Umbilical cord (tissue), 2 donors: ENCODE measurements around the gene COMTD1. TPM values are rescaled to one million over a fixed set of nuclear protein-coding genes. Genes with fewer than 3 reads are reported as not detected.
"Not testable (repeated sequence)": the region's sequence is repeated elsewhere in the genome, so short reads cannot be mapped to it uniquely, and the experiment has no call there.

Experiments used
- DNase-seq: peaks from one replicate; pipeline ENCODE4 v3.0.0-alpha.2; 2015; ENCODE audit warnings: low spot score
- total RNA-seq: library from RNA; depleted of rRNA; stranded (reverse); fragments of >200 nt; gene quantifications from one replicate; pipeline ENCODE4 v1.2.3, GENCODE V29; 2014; ENCODE audit warnings: low replicate concordance; ENCODE audit not compliant: insufficient read depth

Gene COMTD1
- total RNA-seq, 1 donor from 2014 or later: 15.9 TPM

- peak; percentile 57 for DNase-seq
Observed at GRCh38 chr10:75195035-75195763, 40.6 kb downstream of the COMTD1 start.

GRCh38 chr10:75194625-75195024 lies 41.1 kb downstream of the COMTD1 start:
- not testable (repeated sequence) for DNase-seq

- DNase-seq: peak; percentile 88
Observed at GRCh38 chr10:75191821-75192568, 43.8 kb downstream of the COMTD1 start.

GRCh38 chr10:75189266-75190096 lies 46.3 kb downstream of the COMTD1 start:
- DNase-seq: no peak

- DNase-seq: not testable (repeated sequence)
Observed at GRCh38 chr10:75188522-75188921, 47.2 kb downstream of the COMTD1 start.

- DNase-seq: peak; percentile 64
Observed at GRCh38 chr10:75187961-75188426, 47.8 kb downstream of the COMTD1 start.

- no peak for DNase-seq
Observed at GRCh38 chr10:75186310-75186709, 49.4 kb downstream of the COMTD1 start.

Other genes with a start within 250 kb of the COMTD1 start
- 39.5 TPM for gene SAMD8, start 124.3 kb downstream of the COMTD1 start, total RNA-seq
- gene VDAC2, start 25.2 kb downstream of the COMTD1 start, total RNA-seq: 77.3 TPM
- 10.1 TPM for gene ZNF503, start 165.8 kb upstream of the COMTD1 start, total RNA-seq
- 1.7 TPM for gene LRMDA, start 195.7 kb upstream of the COMTD1 start, total RNA-seq